ENCODE results near the gene GABBR1.
"Not testable (repeated sequence)": the region's sequence is repeated elsewhere in the genome, so short reads cannot be mapped to it uniquely, and the experiment has no call there.

Gene GABBR1

GRCh38 chr6:29632789-29633533, at the start of gene GABBR1:
Gene GABBR1, minus strand, starts transcription at chr6:29633183. Its CDS starts 798 bp downstream, at chr6:29632385.
- FAIRE-seq: no peak

GRCh38 chr6:29681811-29682210, 48.8 kb upstream of the GABBR1 start:
- FAIRE-seq: no peak

GRCh38 chr6:29680904-29681303, 47.9 kb upstream of the GABBR1 start, which contains the start of gene ZFP57:
Gene ZFP57, minus strand, starts transcription at chr6:29681152. Its CDS starts 4,149 bp downstream, at chr6:29677003.
- FAIRE-seq: no peak

GRCh38 chr6:29680416-29680815, 47.4 kb upstream of the GABBR1 start:
- no peak for FAIRE-seq

- FAIRE-seq: no peak
Measured at GRCh38 chr6:29679962-29680361, 47.0 kb upstream of the GABBR1 start.

GRCh38 chr6:29678114-29678513, 45.1 kb upstream of the GABBR1 start:
- no peak for FAIRE-seq

GRCh38 chr6:29676981-29677601, 44.1 kb upstream of the GABBR1 start:
- no peak for FAIRE-seq

- FAIRE-seq: no peak
Measured at GRCh38 chr6:29675561-29675960, 42.6 kb upstream of the GABBR1 start.

GRCh38 chr6:29674008-29674407, 41.0 kb upstream of the GABBR1 start:
- no peak for FAIRE-seq

- no peak for FAIRE-seq
Measured at GRCh38 chr6:29673161-29673560, 40.2 kb upstream of the GABBR1 start.

GRCh38 chr6:29672116-29672515, 39.1 kb upstream of the GABBR1 start:
- FAIRE-seq: not testable (repeated sequence)

- FAIRE-seq: no peak
Measured at GRCh38 chr6:29671026-29671425, 38.0 kb upstream of the GABBR1 start.

GRCh38 chr6:29667158-29667557, 34.2 kb upstream of the GABBR1 start:
- no peak for FAIRE-seq

- FAIRE-seq: no peak
Measured at GRCh38 chr6:29666826-29667130, 33.8 kb upstream of the GABBR1 start.

GRCh38 chr6:29665942-29666825, 33.2 kb upstream of the GABBR1 start:
- FAIRE-seq: no peak

- no peak for FAIRE-seq
Measured at GRCh38 chr6:29663300-29664042, 30.5 kb upstream of the GABBR1 start.

GRCh38 chr6:29661502-29662141, 28.6 kb upstream of the GABBR1 start:
- FAIRE-seq: not testable (repeated sequence)

- no peak for FAIRE-seq
Measured at GRCh38 chr6:29661071-29661470, 28.1 kb upstream of the GABBR1 start.

GRCh38 chr6:29656798-29657197, 23.8 kb upstream of the GABBR1 start, which contains the start of gene MOG:
Gene MOG, plus strand, starts transcription at chr6:29657092. Its CDS starts 118 bp downstream, at chr6:29657210.
- FAIRE-seq: no peak

- no peak for FAIRE-seq
Measured at GRCh38 chr6:29656157-29656556, 23.2 kb upstream of the GABBR1 start.

GRCh38 chr6:29655658-29656057, 22.7 kb upstream of the GABBR1 start:
- no peak for FAIRE-seq

- peak; percentile 59 for FAIRE-seq
Measured at GRCh38 chr6:29653452-29654038, 20.6 kb upstream of the GABBR1 start.

Data from TTC549 (cell line).